HFF-Myc (cell line): ENCODE data around the gene ZNF575.

Experiments
- DNase-seq: peaks from one replicate; pipeline ENCODE4 v3.0.0-alpha.2; 2011; ENCODE audit warnings: low read depth; ENCODE audit errors: extremely low read depth
- H3K4me3 ChIP-seq: replicated peaks from 2 replicates; pipeline ENCODE4 v1.5.1; 2011; ENCODE audit warnings: low read depth, mild to moderate bottlenecking, control low read depth, low read length
- TF ChIP-seq, protein P1 (sequence below): IDR thresholded peaks from 2 replicates; pipeline ENCODE4 v1.5.1; 2012; ENCODE audit warnings: mild to moderate bottlenecking, low read depth, low read length, control low read depth; ENCODE audit errors: missing control alignments

The ZNF575 gene

DNA sequence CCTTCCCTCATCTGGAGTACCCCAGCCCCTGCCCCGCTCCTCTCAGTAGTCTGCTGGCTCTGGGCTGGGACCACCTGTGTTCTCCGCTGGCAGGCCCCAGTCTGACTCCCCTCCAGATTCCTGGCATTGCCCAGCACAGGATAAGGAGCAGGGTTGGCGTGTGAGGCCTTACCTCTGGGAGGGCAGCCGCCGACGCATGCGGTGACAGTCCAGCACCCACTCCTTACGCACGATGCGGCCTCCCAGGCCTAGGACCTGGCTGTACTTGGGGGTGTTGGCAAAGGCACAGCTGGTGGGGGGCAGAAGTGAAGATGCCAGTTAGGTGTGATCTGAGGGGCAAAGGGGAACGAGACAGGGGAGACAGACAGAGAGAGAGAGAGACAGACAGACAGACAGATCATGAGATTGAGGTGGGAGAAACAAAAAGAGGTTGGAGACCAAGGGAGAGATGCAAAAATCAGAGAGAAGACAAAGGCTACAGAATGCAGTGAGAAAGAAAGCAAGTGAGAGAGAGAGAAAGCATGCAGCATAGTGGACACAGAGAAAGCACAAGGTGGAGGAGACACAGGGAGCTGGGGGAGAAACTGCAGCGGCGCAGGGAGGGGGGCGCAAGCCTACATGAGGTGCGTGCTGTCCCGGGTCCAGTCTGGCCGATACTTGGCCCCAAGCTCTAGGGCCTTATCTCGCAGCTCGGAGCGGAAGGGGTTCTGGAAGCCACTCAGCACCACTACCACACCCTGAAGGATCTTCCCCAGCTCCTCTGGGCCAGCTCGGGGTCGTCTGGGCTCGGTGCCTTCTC is 18.6 kb downstream of the ZNF575 start:
- no peak for DNase-seq
- H3K4me3 ChIP-seq, result no peak overlapping the region
- TF ChIP-seq, protein P1, sequence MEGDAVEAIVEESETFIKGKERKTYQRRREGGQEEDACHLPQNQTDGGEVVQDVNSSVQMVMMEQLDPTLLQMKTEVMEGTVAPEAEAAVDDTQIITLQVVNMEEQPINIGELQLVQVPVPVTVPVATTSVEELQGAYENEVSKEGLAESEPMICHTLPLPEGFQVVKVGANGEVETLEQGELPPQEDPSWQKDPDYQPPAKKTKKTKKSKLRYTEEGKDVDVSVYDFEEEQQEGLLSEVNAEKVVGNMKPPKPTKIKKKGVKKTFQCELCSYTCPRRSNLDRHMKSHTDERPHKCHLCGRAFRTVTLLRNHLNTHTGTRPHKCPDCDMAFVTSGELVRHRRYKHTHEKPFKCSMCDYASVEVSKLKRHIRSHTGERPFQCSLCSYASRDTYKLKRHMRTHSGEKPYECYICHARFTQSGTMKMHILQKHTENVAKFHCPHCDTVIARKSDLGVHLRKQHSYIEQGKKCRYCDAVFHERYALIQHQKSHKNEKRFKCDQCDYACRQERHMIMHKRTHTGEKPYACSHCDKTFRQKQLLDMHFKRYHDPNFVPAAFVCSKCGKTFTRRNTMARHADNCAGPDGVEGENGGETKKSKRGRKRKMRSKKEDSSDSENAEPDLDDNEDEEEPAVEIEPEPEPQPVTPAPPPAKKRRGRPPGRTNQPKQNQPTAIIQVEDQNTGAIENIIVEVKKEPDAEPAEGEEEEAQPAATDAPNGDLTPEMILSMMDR, result no peak

DNA sequence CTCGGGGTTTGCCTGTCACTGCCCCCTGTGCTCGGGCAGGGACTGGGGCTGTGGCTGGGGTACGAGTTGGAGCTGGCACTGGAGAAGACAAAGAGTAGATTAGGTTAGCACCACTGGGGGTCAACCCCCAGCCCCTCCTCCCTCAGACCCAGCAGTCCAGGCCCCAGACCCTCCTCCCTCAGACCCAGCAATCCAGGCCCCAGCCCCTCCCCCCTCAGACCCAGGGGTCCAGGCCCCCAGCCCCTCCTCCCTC is 19.1 kb downstream of the ZNF575 start:
- DNase-seq, result no peak
- TF ChIP-seq, protein P1, result no peak
- no peak overlapping the region for H3K4me3 ChIP-seq

DNA sequence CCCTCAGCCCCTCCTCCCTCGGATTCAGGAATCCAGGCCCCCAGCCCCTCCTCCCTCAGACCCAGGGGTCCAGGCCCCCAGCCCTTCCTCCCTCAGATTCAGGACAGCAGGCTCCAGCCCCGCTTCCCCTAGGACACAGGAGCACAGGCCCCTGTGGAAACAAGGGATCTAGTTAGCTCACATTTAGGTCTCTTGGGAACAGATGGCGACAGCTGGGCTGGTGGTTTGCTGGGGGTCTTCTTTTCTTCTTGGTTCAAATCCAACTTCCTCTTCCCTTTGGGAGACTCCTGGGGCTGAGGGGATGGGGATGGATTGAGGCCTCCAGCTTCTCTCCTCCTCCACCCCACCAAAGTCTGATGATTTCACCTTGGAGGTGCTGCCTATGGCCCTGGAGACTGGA is 19.6 kb downstream of the ZNF575 start:
- H3K4me3 ChIP-seq, result no peak overlapping the region
- DNase-seq, result no peak
- TF ChIP-seq, protein P1, result no peak

DNA sequence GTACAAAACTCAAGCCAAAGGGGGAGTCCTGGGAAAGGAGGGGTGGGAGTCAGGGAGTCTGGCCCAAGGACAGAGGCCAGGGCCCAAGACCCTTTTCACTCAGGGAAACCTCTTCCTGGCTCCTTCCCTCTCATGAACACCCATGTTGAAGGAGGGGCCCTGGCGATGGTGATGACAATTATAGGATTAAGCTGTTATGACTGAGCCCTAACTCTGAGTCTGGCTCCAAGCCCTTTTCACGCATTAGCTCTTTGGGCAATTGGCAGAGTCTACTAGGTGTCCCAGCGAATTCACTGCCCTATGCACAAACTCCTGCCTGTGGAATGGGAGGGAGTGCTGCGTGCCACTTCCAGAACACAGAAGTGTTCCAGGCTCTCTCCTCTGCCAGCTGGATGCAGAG is 20.7 kb downstream of the ZNF575 start:
- TF ChIP-seq, protein P1, result no peak
- H3K4me3 ChIP-seq, result no peak overlapping the region

DNA sequence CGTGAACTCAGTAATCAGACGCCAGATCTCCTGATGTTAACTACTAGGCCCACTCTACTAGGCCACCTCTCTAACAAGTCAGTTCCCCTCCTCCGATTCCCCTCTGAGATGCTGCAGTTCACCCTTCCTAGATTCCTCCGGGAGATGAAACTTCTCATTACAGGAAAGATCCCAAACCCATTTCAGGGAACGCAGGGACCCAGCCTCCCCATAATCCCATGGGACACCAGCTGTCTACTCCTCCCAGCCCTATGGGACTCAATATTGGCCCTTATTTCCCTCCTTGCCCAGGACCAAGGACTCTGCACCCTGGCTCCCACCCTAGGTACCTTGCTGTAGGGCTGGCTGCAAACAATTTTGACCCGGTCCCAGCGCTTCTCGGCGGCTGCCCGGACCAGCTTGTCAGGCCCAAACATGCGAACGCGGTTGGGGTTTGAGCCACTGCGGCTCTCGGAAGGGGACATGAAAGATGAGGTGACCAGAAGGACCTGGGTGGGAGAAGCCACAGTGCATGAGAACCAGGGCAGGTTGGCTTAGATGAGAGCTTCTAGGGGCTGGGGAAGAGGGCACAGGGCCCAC is 21.4 kb downstream of the ZNF575 start:
- no peak for DNase-seq
- TF ChIP-seq, protein P1, result no peak
- no peak overlapping the region for H3K4me3 ChIP-seq

More for the DNA sequence above, 20.7 kb downstream of the ZNF575 start:
- no peak for DNase-seq

DNA sequence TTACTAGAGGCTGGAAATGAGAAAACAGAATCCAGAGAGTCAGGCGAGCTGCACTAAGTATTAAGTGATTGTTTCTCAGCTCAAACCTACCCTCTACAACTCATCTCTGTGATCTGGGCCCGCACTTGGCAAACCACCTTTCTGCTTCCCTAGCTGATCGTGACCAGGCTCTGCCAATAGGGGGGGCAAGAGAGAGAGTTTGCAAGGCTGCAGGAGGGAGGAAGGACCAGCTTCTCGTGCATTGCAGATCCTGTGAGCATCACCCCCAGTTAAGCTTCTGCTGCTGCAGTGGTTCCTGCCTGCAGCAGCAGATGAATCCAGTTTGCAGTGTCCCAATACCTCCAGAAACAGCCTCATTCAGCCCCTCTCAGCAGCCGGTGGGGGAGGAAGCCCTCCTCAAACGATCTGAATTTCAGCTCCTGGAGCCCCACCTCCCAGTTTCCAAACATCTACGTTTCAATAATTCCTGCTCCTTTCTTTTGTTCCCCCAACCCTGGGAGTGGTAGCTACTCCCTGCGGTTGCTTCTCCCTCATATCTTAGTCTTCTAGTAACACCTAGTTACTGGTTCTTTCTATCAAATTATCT is 22.3 kb downstream of the ZNF575 start:
- TF ChIP-seq, protein P1, result peak; percentile 94
- peak; percentile 49 for DNase-seq

More for the DNA sequence above, 22.3 kb downstream of the ZNF575 start:
- no peak overlapping the region for H3K4me3 ChIP-seq
